H9 (cell line): ENCODE data around the gene PNRC2. TPM values are rescaled to one million over a fixed set of nuclear protein-coding genes. Genes with fewer than 3 reads are reported as not detected.
A peak's percentile ranks its signal among the peaks of the same experiment; 100 is the strongest.

ENCODE experiments used
- DNase-seq: peaks from one replicate; pipeline ENCODE4 v3.0.0-alpha.2; 2017
- H2AFZ ChIP-seq: one replicate; pipeline ENCODE4 v1.6.1; 2013; ENCODE audit warnings: mild to moderate bottlenecking, low read length, control low read depth, moderate library complexity
- H2AK5ac ChIP-seq: 2 replicates; pipeline ENCODE4 v1.6.1; 2013; ENCODE audit warnings: low read length, control low read depth, mixed read lengths; ENCODE audit not compliant: insufficient read length
- H2BK120ac ChIP-seq: one replicate; pipeline ENCODE4 v1.6.1; 2013; ENCODE audit warnings: low read depth, mild to moderate bottlenecking, low read length, control low read depth, inconsistent platforms; ENCODE audit not compliant: poor library complexity, severe bottlenecking
- H2BK12ac ChIP-seq: 2 replicates; pipeline ENCODE4 v1.6.1; 2013; ENCODE audit warnings: low read length, control low read depth, mixed read lengths, low read depth; ENCODE audit not compliant: insufficient read length
- H2BK15ac ChIP-seq: 2 replicates; pipeline ENCODE4 v1.6.1; 2013; ENCODE audit warnings: low read depth, low read length, control low read depth
- H2BK20ac ChIP-seq: one replicate; pipeline ENCODE4 v1.6.1; 2013; ENCODE audit warnings: low read depth, mild to moderate bottlenecking, low read length, control low read depth, inconsistent platforms; ENCODE audit not compliant: poor library complexity, severe bottlenecking
- H2BK5ac ChIP-seq: 2 replicates; pipeline ENCODE4 v1.6.1; 2013; ENCODE audit warnings: low read length, control low read depth, mixed read lengths; ENCODE audit not compliant: insufficient read length
- H3K14ac ChIP-seq: 2 replicates; pipeline ENCODE4 v1.6.1; 2013; ENCODE audit warnings: low read length, control low read depth; ENCODE audit not compliant: insufficient read depth
- H3K18ac ChIP-seq: 2 replicates; pipeline ENCODE4 v1.6.1; 2013; ENCODE audit warnings: low read depth, mild to moderate bottlenecking, mixed read lengths, low read length, control low read depth; ENCODE audit not compliant: insufficient read length
- H3K23ac ChIP-seq: 2 replicates; pipeline ENCODE4 v1.6.1; 2013; ENCODE audit warnings: low read length, control low read depth, mixed read lengths, low read depth; ENCODE audit not compliant: insufficient read length
- H3K23me2 ChIP-seq: 2 replicates; pipeline ENCODE4 v1.6.1; 2013; ENCODE audit warnings: low read depth, mild to moderate bottlenecking, mixed read lengths, low read length, control low read depth; ENCODE audit not compliant: insufficient read length, poor library complexity, severe bottlenecking
- H3K27ac ChIP-seq: 2 replicates; pipeline ENCODE4 v1.5.1; 2013; ENCODE audit warnings: low read length, control low read depth, mixed read lengths, low read depth; ENCODE audit not compliant: insufficient read length
- H3K27me3 ChIP-seq: 2 replicates; pipeline ENCODE4 v1.6.1; 2013; ENCODE audit warnings: low read length, control low read depth, inconsistent platforms; ENCODE audit not compliant: insufficient read depth
- H3K4ac ChIP-seq: 2 replicates; pipeline ENCODE4 v1.6.1; 2013; ENCODE audit warnings: low read depth, mild to moderate bottlenecking, control low read depth, inconsistent platforms, low read length, moderate library complexity
- H3K4me1 ChIP-seq: 2 replicates; pipeline ENCODE4 v1.6.1; 2013; ENCODE audit warnings: low read length, control low read depth, inconsistent platforms; ENCODE audit not compliant: insufficient read depth
- H3K4me2 ChIP-seq: 2 replicates; pipeline ENCODE4 v1.6.1; 2013; ENCODE audit warnings: low read length, control low read depth, mixed read lengths; ENCODE audit not compliant: insufficient read length, insufficient read depth
- H3K56ac ChIP-seq: 2 replicates; pipeline ENCODE4 v1.6.1; 2013; ENCODE audit warnings: low read depth, mild to moderate bottlenecking, mixed read lengths, low read length, control low read depth; ENCODE audit not compliant: insufficient read length
- H3K79me1 ChIP-seq: 2 replicates; pipeline ENCODE4 v1.6.1; 2013; ENCODE audit warnings: low read depth, mild to moderate bottlenecking, moderate library complexity, low read length, control low read depth, inconsistent platforms; ENCODE audit not compliant: insufficient read depth, poor library complexity, severe bottlenecking
- H3K79me2 ChIP-seq: 2 replicates; pipeline ENCODE4 v1.6.1; 2013; ENCODE audit warnings: low read length, control low read depth, inconsistent platforms; ENCODE audit not compliant: insufficient read depth
- H3K9ac ChIP-seq: 2 replicates; pipeline ENCODE4 v1.6.1; 2013; ENCODE audit warnings: low read length, control low read depth, mixed read lengths; ENCODE audit not compliant: insufficient read length; ENCODE audit errors: extremely low read depth
- H3K9me3 ChIP-seq: one replicate; pipeline ENCODE4 v1.6.1; 2013; ENCODE audit warnings: low read depth, low read length, inconsistent platforms; ENCODE audit not compliant: control insufficient read depth
- H3T11ph ChIP-seq: one replicate; pipeline ENCODE4 v1.6.1; 2013; ENCODE audit warnings: mild to moderate bottlenecking, low read length, control low read depth, inconsistent platforms
- H4K20me1 ChIP-seq: one replicate; pipeline ENCODE4 v1.6.1; 2013; ENCODE audit not compliant: control insufficient read depth, insufficient read length, insufficient read depth
- H4K5ac ChIP-seq: 2 replicates; pipeline ENCODE4 v1.6.1; 2013; ENCODE audit warnings: low read depth, mild to moderate bottlenecking, mixed read lengths, low read length, control low read depth; ENCODE audit not compliant: insufficient read length
- H4K8ac ChIP-seq: replicated peaks from 2 replicates; pipeline ENCODE4 v1.6.1; 2013; ENCODE audit warnings: low read length, control low read depth, mixed read lengths, low read depth; ENCODE audit not compliant: insufficient read length
- H4K91ac ChIP-seq: 2 replicates; pipeline ENCODE4 v1.6.1; 2013; ENCODE audit warnings: low read depth, mild to moderate bottlenecking, moderate library complexity, mixed read lengths, low read length, control low read depth; ENCODE audit not compliant: insufficient read length
- H3K27ac Mint-ChIP-seq, 3 experiments: 2 replicates in 2 of 3; 3 replicates in 1 of 3; pipeline ENCODE4 v1.8.0; 2020 to 2021; ENCODE audit warnings: mixed read lengths in 3 of 3, mild to moderate bottlenecking in 1 of 3, moderate library complexity in 1 of 3
- H3K27me3 Mint-ChIP-seq: 2 replicates; pipeline ENCODE4 v1.8.0; 2021; ENCODE audit warnings: low read depth, mild to moderate bottlenecking, moderate library complexity, mixed read lengths
- H3K36me3 Mint-ChIP-seq, 3 experiments: 2 replicates in 2 of 3; 3 replicates in 1 of 3; pipeline ENCODE4 v1.8.0; 2020 to 2021; ENCODE audit warnings: low read depth in 3 of 3, mixed read lengths in 3 of 3; ENCODE audit not compliant: insufficient read depth in 1 of 3
- H3K4me1 Mint-ChIP-seq, 2 experiments: 2 replicates each; pipeline ENCODE4 v1.8.0; 2020; ENCODE audit warnings: mixed read lengths in 2 of 2
- H3K4me3 Mint-ChIP-seq, 2 experiments: 2 replicates in 1 of 2; 3 replicates in 1 of 2; pipeline ENCODE4 v1.8.0; 2020 to 2021; ENCODE audit warnings: mild to moderate bottlenecking in 2 of 2, mixed read lengths in 2 of 2, moderate library complexity in 1 of 2
- H3K9me3 Mint-ChIP-seq, 2 experiments: 2 replicates in 1 of 2; 3 replicates in 1 of 2; pipeline ENCODE4 v1.8.0; 2020; ENCODE audit warnings: mild to moderate bottlenecking in 2 of 2, mixed read lengths in 2 of 2, moderate library complexity in 1 of 2
- CTCF ChIP-seq: fragments of 200-600 bp; sonication (generic); conservative IDR thresholded peaks from 3 replicates; pipeline ENCODE4 v1.8.0; 2021; ENCODE audit warnings: antibody characterized with exemption, mild to moderate bottlenecking
- WGBS: extraction: QIAGEN DNeasy Blood & Tissue Kit; methylation state at CpG from one replicate; pipeline ENCODE4 v1.1.7; 2013; ENCODE audit warnings: missing lambda C conversion rate, low lambda C conversion rate, mixed read lengths; ENCODE audit not compliant: insufficient read length; ENCODE audit errors: extremely low coverage; 5-methylcytosine and 5-hydroxymethylcytosine counted together
- total RNA-seq: library from RNA; stranded (reverse); gene quantifications from 2 replicates; pipeline ENCODE4 v1.2.1, GENCODE V29; 2021

The PNRC2 gene
- total RNA-seq, 1 experiment from 2014 or later, result 87.6 TPM

GRCh38 chr1:23916209-23917131, 43.2 kb upstream of the PNRC2 start:
- Histone ChIP-seq H3K23me2 (no peaks in the 10 kb centered on the region), H3K79me2 (no peaks in the 10 kb centered on the region), H2BK20ac (no peak overlapping the region), H2BK5ac (no peak overlapping the region), H3K56ac (no peak overlapping the region), H2BK12ac (no peak overlapping the region), H3K79me1 (no peaks in the 10 kb centered on the region), H2BK15ac (no peak overlapping the region; the same call in 1 of the 2 replicates), H3T11ph (no peak overlapping the region), H2BK120ac (no peak overlapping the region), H3K9ac (no peak overlapping the region), H3K14ac (no peak overlapping the region), H4K8ac (no peak overlapping the region), H3K18ac (no peak overlapping the region), H3K27me3 (no peaks in the 10 kb centered on the region), H4K91ac (no peak overlapping the region), H4K20me1 (no peaks in the 10 kb centered on the region), H3K4me2 (no peak overlapping the region), H3K27ac (no peak overlapping the region), H3K4me1 (no peaks in the 10 kb centered on the region), H4K5ac (no peak overlapping the region), H2AK5ac (no peak overlapping the region), H3K9me3 (no peaks in the 10 kb centered on the region), H2AFZ (peak overlapping the region; percentile 34), H3K4ac (no peak overlapping the region), H3K23ac (no peak overlapping the region)
- no CpG with 5 or more reads among the region's 12 CpGs for WGBS
- peaks cover 2% of the 10 kb centered on the region for H3K27me3 Mint-ChIP-seq
- no peaks in the 10 kb centered on the region for H3K36me3 Mint-ChIP-seq
- H3K9me3 Mint-ChIP-seq, result no peaks in the 10 kb centered on the region
- H3K27ac Mint-ChIP-seq, result 0 out of 7 replicates have a peak overlapping the region, but pooled peaks of 1 of the 3 experiments have one; percentile 65
- DNase-seq, result peak; percentile 87
- no peak overlapping the region for H3K4me3 Mint-ChIP-seq
- TF ChIP-seq CTCF, result peak; percentile 78
- peaks cover 5 to 10% of the 10 kb centered on the region in 2 experiments for H3K4me1 Mint-ChIP-seq
